ENCODE data around the gene MYBPHL. TPM values are rescaled to one million over a fixed set of nuclear protein-coding genes. Genes with fewer than 3 reads are reported as not detected.
A peak's percentile ranks its signal among the peaks of the same experiment; 100 is the strongest.
"Not testable (repeated sequence)": the region's sequence is repeated elsewhere in the genome, so short reads cannot be mapped to it uniquely, and the experiment has no call there.

MYBPHL gene
- polyA plus RNA-seq, 1 of the 3 experiments (the other 2 are of a cell fraction), result 0.07 TPM

- H3K36me3 ChIP-seq (replicated peaks in 1 of 2; ENCODE audit: control insufficient read depth in 1 of 2, insufficient read depth in 2 of 2, low read length in 1 of 2); H2AFZ ChIP-seq (ENCODE audit: low read depth); H3K9ac ChIP-seq; POLR2A ChIA-PET; DNase-seq; H3K27ac ChIP-seq (ENCODE audit: low read depth in 2 of 2, low read length in 1 of 2); H3F3A ChIP-seq (replicated peaks; ENCODE audit: insufficient read depth); H4K20me1 ChIP-seq (ENCODE audit: insufficient read depth); H3K4me2 ChIP-seq; H3K4me3 ChIP-seq (ENCODE audit: low read depth in 2 of 2, low read length in 1 of 2); H3K27me3 ChIP-seq (ENCODE audit: insufficient read depth); CTCF ChIA-PET; H3K9me2 ChIP-seq; H3K9me3 ChIP-seq: not testable (repeated sequence)
- H3K79me2 ChIP-seq (ENCODE audit: insufficient read depth), result peaks cover 12% of the 10 kb centered on the region; the same call in 1 of the 2 replicates
- 94% methylated on average over 5 of the region's 5 CpGs for WGBS (ENCODE audit: low lambda C conversion rate)
- peaks cover 0 to 14% of the 10 kb centered on the region in 2 experiments; a peak in 1 of 4 replicates for H3K4me1 ChIP-seq (ENCODE audit: control insufficient read depth in 1 of 2, insufficient read depth in 2 of 2, low read depth in 1 of 2, low read length in 1 of 2)
Observed at GRCh38 chr1:109286762-109287161, 20.0 kb downstream of the MYBPHL start.

GRCh38 chr1:109283748-109284600, 22.8 kb downstream of the MYBPHL start:
- TF ChIP-seq POLR2AphosphoS5 (IDR thresholded peaks at IDR 0.05; ENCODE audit: low read depth, low read length) (no peak), SIN3A (IDR thresholded peaks at IDR 0.05; ENCODE audit: borderline replicate concordance, low read depth, low read length) (no peak), ZBTB33 (IDR thresholded peaks at IDR 0.05; ENCODE audit: borderline replicate concordance, low read depth) (no peak)
- TF ChIP-seq, protein P1, sequence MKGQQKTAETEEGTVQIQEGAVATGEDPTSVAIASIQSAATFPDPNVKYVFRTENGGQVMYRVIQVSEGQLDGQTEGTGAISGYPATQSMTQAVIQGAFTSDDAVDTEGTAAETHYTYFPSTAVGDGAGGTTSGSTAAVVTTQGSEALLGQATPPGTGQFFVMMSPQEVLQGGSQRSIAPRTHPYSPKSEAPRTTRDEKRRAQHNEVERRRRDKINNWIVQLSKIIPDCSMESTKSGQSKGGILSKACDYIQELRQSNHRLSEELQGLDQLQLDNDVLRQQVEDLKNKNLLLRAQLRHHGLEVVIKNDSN (IDR thresholded peaks at IDR 0.05; ENCODE audit: borderline replicate concordance, low read depth), result no peak
- no peak for DNase-seq
- CTCF ChIA-PET, result interaction anchor here (1.2 to 8.7 kb wide), 5 partner anchors 20 to 248 kb away, joined by 4 to 252 read pairs (median 6); partner anchors contain the start of genes CELSR2 and SORT1

More at GRCh38 chr1:109283748-109284600, 22.8 kb downstream of the MYBPHL start:
- Histone ChIP-seq H3K9me3 (no peaks in the 10 kb centered on the region), H3K27me3 (ENCODE audit: insufficient read depth) (no peaks in the 10 kb centered on the region), H3K79me2 (ENCODE audit: insufficient read depth) (peaks cover 26% of the 10 kb centered on the region; the same call in 1 of the 2 replicates), H3K4me3 (ENCODE audit: low read depth in 2 of 2, low read length in 1 of 2) (peak overlapping the region; percentile 69 to 84), H4K20me1 (ENCODE audit: insufficient read depth) (no peaks in the 10 kb centered on the region), H3K4me2 (peak overlapping the region; percentile 82), H3K9me2 (no peaks in the 10 kb centered on the region), H3F3A (replicated peaks; ENCODE audit: insufficient read depth) (peaks cover 4% of the 10 kb centered on the region), H3K9ac (peak overlapping the region; percentile 68), H3K27ac (ENCODE audit: low read depth in 2 of 2, low read length in 1 of 2) (peak overlapping the region; percentile 73 to 96), H3K4me1 (ENCODE audit: control insufficient read depth in 1 of 2, insufficient read depth in 2 of 2, low read depth in 1 of 2, low read length in 1 of 2) (peaks cover 0 to 18% of the 10 kb centered on the region in 2 experiments; a peak in 1 of 4 replicates), H3K36me3 (replicated peaks in 1 of 2; ENCODE audit: control insufficient read depth in 1 of 2, insufficient read depth in 2 of 2, low read length in 1 of 2) (no peaks in the 10 kb centered on the region), H2AFZ (ENCODE audit: low read depth) (peak overlapping the region; percentile 86)
- 92% methylated on average over 17 of the region's 17 CpGs for WGBS (ENCODE audit: low lambda C conversion rate)
- POLR2A ChIA-PET, result interaction anchor here (1.4 to 1.5 kb wide), 3 partner anchors 30 to 184 kb away, joined by 5 to 9 read pairs (median 9); partner anchors contain the start of gene SORT1
